OCI-LY7 (cell line): Measurements from ENCODE around the gene SLC7A7. TPM values are rescaled to one million over a fixed set of nuclear protein-coding genes. Genes with fewer than 3 reads are reported as not detected.

Experiments
- BruUV-seq: library from RNA; stranded (reverse); fragments of 400-500 nt; replicated peaks from 2 replicates; lab custom pipeline; 2021; lab: Mats Ljungman, UMichigan
- CTCF ChIA-PET: fragments of 300-600 bp; sonication (Branson Sonifier 250); formaldehyde crosslinking; loops from one replicate; lab custom pipeline; 2022; ENCODE audit warnings: antibody characterized with exemption; ENCODE audit not compliant: unreplicated experiment; lab: Charles Lee
- POLR2A ChIA-PET: fragments of 300-600 bp; sonication (Branson Sonifier 250); formaldehyde crosslinking; loops from one replicate; lab custom pipeline; 2022; ENCODE audit warnings: antibody characterized with exemption; lab: Charles Lee
- DNase-seq: peaks from one replicate; pipeline ENCODE4 v3.0.0-alpha.2; 2015; ENCODE audit warnings: low spot score
- H2AFZ ChIP-seq: fragments of 200-600 bp; sonication (generic), shearing (Covaris generic); 2 replicates; pipeline ENCODE4 v1.6.1; 2014; ENCODE audit warnings: mild to moderate bottlenecking, antibody characterized with exemption, low read length, moderate library complexity
- H3K27ac ChIP-seq: fragments of 200-600 bp; sonication (generic); 2 replicates; pipeline ENCODE4 v1.5.1; 2014; ENCODE audit warnings: mixed run types, low read depth, mild to moderate bottlenecking, moderate library complexity, low read length, inconsistent platforms; ENCODE audit not compliant: poor library complexity, severe bottlenecking
- H3K36me3 ChIP-seq: fragments of 200-600 bp; sonication (generic); 2 replicates; pipeline ENCODE4 v1.6.1; 2014; ENCODE audit warnings: mild to moderate bottlenecking, antibody characterized with exemption, low read length, moderate library complexity, mixed read lengths; ENCODE audit not compliant: insufficient read depth
- H3K4me1 ChIP-seq: fragments of 200-600 bp; sonication (generic); 2 replicates; pipeline ENCODE4 v1.5.1; 2014; ENCODE audit warnings: mild to moderate bottlenecking, low read length; ENCODE audit not compliant: insufficient read depth, poor library complexity, severe bottlenecking
- H3K4me2 ChIP-seq: fragments of 200-600 bp; sonication (generic); 2 replicates; pipeline ENCODE4 v1.6.1; 2014; ENCODE audit warnings: mild to moderate bottlenecking, low read length
- H3K4me3 ChIP-seq: fragments of 200-600 bp; sonication (generic); 2 replicates; pipeline ENCODE4 v1.5.1; 2014; ENCODE audit warnings: mild to moderate bottlenecking, low read depth, low read length; ENCODE audit not compliant: poor library complexity, severe bottlenecking
- H3K79me2 ChIP-seq: fragments of 200-600 bp; sonication (generic); 2 replicates; pipeline ENCODE4 v1.6.1; 2016; ENCODE audit warnings: low read depth, mild to moderate bottlenecking, low read length, moderate library complexity, mixed read lengths; ENCODE audit not compliant: insufficient read depth
- H3K9me2 ChIP-seq: fragments of 200-600 bp; sonication (generic); 2 replicates; pipeline ENCODE4 v1.6.1; 2016; ENCODE audit warnings: mild to moderate bottlenecking, low read length, mixed read lengths; ENCODE audit not compliant: insufficient read depth
- H3K9me3 ChIP-seq: fragments of 200-600 bp; sonication (generic); 2 replicates; pipeline ENCODE4 v1.6.1; 2014; ENCODE audit warnings: mild to moderate bottlenecking, mixed run types, low read length, mixed read lengths
- H4K20me1 ChIP-seq: fragments of 200-600 bp; sonication (generic); 2 replicates; pipeline ENCODE4 v1.6.1; 2014; ENCODE audit warnings: mild to moderate bottlenecking, antibody characterized with exemption, low read length, moderate library complexity, mixed read lengths; ENCODE audit not compliant: insufficient read depth
- CTCF ChIP-seq: fragments of 200-600 bp; sonication (generic); conservative IDR thresholded peaks from 2 replicates; pipeline ENCODE4 v1.5.1; 2014; ENCODE audit warnings: mild to moderate bottlenecking, antibody characterized with exemption, low read length, moderate library complexity, mixed read lengths
- EZH2phosphoT487 ChIP-seq: fragments of 200-600 bp; sonication (generic); IDR thresholded peaks from 2 replicates; pipeline ENCODE4 v1.6.1; 2018; ENCODE audit warnings: low read depth, borderline replicate concordance, mild to moderate bottlenecking, mixed run types, antibody characterized with exemption, low read length, moderate library complexity, mixed read lengths
- intact Hi-C: fragments of 100-400 bp; cut with micrococcal nuclease; formaldehyde crosslinking; loops from one replicate; pipeline ENCODE4 v1.10.0; 2022; ENCODE audit not compliant: unreplicated experiment
- total RNA-seq, 2 experiments: library from RNA; depleted of rRNA in 1 of 2; stranded (reverse); fragments of >200 nt in 1 of 2; shearing (Covaris generic) in 1 of 2; gene quantifications; 2 replicates each; pipeline ENCODE4 v1.2.3, GENCODE V29; 2014 to 2022

Gene SLC7A7
- total RNA-seq, 2 experiments from 2014 or later: 30.6 to 59.2 TPM

GRCh38 chr14:22803687-22803974, 11.6 kb downstream of the SLC7A7 start:
- Histone ChIP-seq H3K4me2 (peak overlapping the region; percentile 75), H3K36me3 (peaks cover 47% of the 10 kb centered on the region), H4K20me1 (no peaks in the 10 kb centered on the region), H3K4me3 (peak overlapping the region; percentile 55), H3K9me3 (no peaks in the 10 kb centered on the region), H2AFZ (no peak overlapping the region; the same call in 1 of the 2 replicates), H3K4me1 (peaks cover 91% of the 10 kb centered on the region), H3K79me2 (peaks cover 80% of the 10 kb centered on the region), H3K9me2 (no peaks in the 10 kb centered on the region), H3K27ac (peak overlapping the region; percentile 85)
- ChIA-PET CTCF (no interaction called here), POLR2A (interaction anchor here (0.5 to 1.9 kb wide), 10 partner anchors 8 to 247 kb away, joined by 3 to 11 read pairs (median 6); partner anchors contain the start of gene SLC7A7)
- intact Hi-C loops: no loop called here
- TF ChIP-seq CTCF: no peak
- TF ChIP-seq EZH2phosphoT487: no peak
- peak; percentile 57 for DNase-seq
- BruUV-seq: no TSS peak

GRCh38 chr14:22802860-22803686, 12.2 kb downstream of the SLC7A7 start:
- H3K4me3 ChIP-seq: peak overlapping the region; percentile 55
- no peaks in the 10 kb centered on the region for H3K9me3 ChIP-seq
- H3K36me3 ChIP-seq: peaks cover 41% of the 10 kb centered on the region
- H3K4me2 ChIP-seq: peak overlapping the region; percentile 75
- peaks cover 91% of the 10 kb centered on the region for H3K4me1 ChIP-seq
- ChIA-PET POLR2A (interaction anchor here (0.5 to 1.9 kb wide), 15 partner anchors 9 to 281 kb away, joined by 3 to 14 read pairs (median 5); partner anchors contain the start of gene SLC7A7), CTCF (interaction anchor here (1.2 kb wide), 1 partner anchor 70 kb away, joined by 3 read pairs; no protein-coding TSS in a partner anchor)
- H3K9me2 ChIP-seq: no peaks in the 10 kb centered on the region
- H4K20me1 ChIP-seq: no peaks in the 10 kb centered on the region
- peaks cover 80% of the 10 kb centered on the region for H3K79me2 ChIP-seq
- TF ChIP-seq EZH2phosphoT487 (no peak), CTCF (no peak)
- DNase-seq: peak; percentile 53
- no TSS peak for BruUV-seq
- intact Hi-C loops: no loop called here
- H3K27ac ChIP-seq: peak overlapping the region; percentile 85
- H2AFZ ChIP-seq: no peak overlapping the region; the same call in 1 of the 2 replicates
